ENCODE results near the gene TPRX1.

DNA sequence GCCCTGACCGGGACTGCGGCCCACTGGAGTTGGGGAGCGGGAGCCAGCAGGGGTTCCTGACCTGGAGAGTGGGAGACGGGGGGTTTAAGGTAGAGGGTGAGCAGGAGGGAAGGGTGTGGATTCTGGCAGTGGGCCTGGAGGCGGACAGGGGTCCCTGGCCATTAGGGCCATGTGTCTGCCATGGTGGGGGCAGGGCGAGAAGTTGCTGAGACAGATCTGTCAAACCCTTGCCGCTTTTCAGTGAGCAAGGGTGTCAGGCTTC is 38.1 kb downstream of the TPRX1 start:
- TF ChIP-seq, protein P1, sequence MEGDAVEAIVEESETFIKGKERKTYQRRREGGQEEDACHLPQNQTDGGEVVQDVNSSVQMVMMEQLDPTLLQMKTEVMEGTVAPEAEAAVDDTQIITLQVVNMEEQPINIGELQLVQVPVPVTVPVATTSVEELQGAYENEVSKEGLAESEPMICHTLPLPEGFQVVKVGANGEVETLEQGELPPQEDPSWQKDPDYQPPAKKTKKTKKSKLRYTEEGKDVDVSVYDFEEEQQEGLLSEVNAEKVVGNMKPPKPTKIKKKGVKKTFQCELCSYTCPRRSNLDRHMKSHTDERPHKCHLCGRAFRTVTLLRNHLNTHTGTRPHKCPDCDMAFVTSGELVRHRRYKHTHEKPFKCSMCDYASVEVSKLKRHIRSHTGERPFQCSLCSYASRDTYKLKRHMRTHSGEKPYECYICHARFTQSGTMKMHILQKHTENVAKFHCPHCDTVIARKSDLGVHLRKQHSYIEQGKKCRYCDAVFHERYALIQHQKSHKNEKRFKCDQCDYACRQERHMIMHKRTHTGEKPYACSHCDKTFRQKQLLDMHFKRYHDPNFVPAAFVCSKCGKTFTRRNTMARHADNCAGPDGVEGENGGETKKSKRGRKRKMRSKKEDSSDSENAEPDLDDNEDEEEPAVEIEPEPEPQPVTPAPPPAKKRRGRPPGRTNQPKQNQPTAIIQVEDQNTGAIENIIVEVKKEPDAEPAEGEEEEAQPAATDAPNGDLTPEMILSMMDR (IDR thresholded peaks at IDR 0.05; ENCODE audit: extremely low read depth in 1 of 2, insufficient read depth in 1 of 2, low read depth in 1 of 2, low read length in 2 of 2) = no peak
- TF ChIP-seq POLR2A (IDR thresholded peaks at IDR 0.05; ENCODE audit: low read depth, low read length) (no peak), EZH2 (IDR thresholded peaks at IDR 0.05; ENCODE audit: borderline replicate concordance, low read depth, low read length, severe bottlenecking) (no peak)

All from endothelial cell of umbilical vein (primary cell).